Measurements from ENCODE around the gene OR10G2.
"Not testable (repeated sequence)": the region's sequence is repeated elsewhere in the genome, so short reads cannot be mapped to it uniquely, and the experiment has no call there.

Gene OR10G2, protein sequence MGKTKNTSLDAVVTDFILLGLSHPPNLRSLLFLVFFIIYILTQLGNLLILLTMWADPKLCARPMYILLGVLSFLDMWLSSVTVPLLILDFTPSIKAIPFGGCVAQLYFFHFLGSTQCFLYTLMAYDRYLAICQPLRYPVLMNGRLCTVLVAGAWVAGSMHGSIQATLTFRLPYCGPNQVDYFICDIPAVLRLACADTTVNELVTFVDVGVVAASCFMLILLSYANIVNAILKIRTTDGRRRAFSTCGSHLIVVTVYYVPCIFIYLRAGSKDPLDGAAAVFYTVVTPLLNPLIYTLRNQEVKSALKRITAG

DNA sequence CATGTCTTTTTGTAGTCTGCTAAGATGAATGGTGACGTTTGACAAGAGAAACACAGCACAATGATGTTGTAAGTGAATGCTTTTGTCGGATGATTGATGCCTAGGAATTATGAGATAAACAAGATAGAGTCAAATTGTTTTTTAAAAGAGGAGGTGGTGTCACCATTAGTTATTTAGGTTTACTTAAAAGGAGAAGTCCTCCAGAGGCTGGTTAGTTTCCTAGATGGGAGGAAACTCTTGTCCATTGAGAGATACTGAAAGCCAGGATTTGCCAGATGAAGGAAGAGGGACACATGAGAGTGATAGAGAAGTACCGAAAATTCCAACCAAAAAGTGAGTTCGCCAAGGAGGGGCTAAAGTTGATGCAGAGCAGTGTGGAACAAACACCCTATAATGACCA is at the start of gene OR10G2:
Gene OR10G2 (minus strand): TSS at position 101 of the 400 bp plus-strand sequence. CDS start 98 bp downstream, at position 3.
- no peak for DNase-seq (ENCODE audit: low spot score)

DNA sequence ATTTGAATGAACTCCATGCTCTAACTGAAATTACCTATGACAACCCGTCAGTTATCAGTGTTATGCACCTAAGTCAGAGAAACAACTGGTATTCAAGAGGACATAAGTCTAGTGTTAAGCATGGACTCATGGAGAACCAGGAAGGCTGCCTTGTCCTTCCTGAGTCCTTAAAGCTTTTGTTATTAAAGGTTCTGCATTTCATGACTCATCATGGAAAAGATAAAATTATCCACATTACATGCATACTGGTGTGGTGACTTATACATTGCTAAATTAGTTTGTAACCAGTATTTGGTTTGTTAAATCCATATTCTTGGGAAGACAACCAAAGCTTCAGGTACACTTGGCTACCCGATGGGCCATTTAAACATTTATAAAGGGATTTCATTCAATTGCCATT is 45.3 kb upstream of the OR10G2 start:
- DNase-seq (ENCODE audit: low spot score), result no peak

DNA sequence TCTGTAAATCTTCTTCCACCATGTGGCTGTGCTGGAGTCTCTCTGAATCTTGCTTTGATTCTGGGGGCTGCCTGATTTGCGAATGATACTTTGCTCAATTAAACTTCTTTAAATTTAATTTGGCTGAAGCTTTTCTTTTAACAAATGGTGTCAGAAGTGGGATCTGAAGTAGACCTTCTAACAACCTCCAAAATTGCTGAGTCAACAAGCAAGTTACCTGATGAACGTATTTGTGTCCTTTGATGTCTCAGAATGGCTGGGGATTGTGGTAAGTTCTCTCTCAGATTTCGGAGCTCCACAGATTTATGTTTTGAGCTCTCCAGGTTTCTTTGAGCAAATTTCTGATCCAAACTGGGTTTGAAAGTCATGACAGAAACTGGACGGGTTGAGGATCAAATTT is 40.8 kb upstream of the OR10G2 start:
- no peak for DNase-seq (ENCODE audit: low spot score)

DNA sequence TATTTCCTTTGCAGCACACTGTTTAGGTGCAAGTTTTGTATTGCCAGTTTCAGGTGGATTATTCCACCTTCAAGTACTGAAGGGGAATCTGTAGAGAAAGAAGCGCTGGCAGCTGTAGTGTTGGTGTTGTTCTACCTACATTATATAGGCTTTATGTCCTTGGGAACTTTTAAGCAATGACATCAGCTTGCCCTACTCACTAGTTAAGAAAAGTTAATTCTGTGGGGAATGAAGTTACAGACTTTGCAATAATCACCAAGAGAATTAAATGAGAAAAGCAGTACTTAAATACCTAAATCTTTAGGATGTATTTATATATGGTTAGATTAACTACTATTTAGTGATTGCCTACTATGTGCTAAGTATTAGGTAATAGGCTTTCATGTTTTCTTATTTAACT is 39.0 kb upstream of the OR10G2 start, which contains the start of gene OR4E1:
Gene OR4E1 (minus strand): TSS at position 101 of the 400 bp plus-strand sequence. CDS start 2,883 bp downstream, outside the sequence.
- no peak for DNase-seq (ENCODE audit: low spot score)

DNA sequence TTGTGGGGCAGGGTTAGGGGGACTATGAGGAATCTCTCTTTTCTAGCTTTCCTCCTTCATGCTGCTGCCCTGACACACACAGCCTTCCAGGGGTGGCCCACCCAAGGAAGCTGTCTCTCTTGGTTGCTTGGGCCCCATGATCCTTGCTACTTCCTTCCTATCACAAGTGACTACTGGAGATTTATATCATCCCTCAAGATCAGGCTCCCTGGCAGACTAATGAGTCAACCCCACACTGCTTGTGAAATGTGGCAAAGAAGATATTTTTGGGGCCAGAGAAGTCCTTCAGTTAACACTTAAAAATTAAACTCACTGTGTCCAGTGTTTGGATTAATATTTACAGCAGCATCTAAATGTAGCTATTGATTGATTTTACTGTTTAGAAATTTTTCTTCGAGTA is 37.4 kb upstream of the OR10G2 start:
- no peak for DNase-seq (ENCODE audit: low spot score)

DNA sequence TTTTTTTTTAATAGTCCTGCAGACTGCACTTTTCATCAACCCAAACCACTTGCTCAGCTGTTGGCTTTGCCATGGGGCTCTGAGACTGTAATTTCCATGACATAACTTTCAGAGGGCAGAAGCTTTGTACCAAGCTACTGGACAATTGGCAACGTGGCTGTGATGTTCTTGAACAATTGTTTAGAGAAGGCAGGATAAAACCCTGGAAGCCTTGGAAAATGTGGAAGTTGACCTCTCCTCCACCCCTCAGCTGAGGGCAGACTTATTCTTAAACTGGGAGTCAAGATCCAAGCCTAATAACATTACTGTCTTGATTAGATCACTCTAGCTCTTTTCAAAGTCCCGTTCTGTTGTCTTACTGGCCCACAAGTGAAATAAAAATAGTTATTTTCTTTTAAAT is 36.6 kb upstream of the OR10G2 start:
- no peak for DNase-seq (ENCODE audit: low spot score)

DNA sequence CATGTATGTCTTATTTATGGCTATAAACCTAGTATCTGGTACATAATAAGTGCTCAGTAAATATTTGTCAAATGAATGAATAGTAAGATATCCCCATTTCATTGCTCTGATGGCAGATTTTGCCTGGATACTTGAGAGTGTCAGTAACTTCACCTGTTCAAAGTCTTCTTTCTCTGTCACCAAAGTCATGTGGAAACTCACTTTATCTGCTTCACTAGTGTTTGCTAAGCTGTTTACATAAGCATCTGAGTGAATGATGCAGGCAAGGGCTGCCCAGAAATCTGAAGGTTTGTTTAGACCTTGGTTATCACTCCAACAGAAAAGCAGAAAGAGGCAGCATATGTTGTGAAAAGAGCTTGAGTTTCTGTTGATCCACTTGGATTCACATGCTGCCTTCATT is 34.5 kb upstream of the OR10G2 start:
- no peak for DNase-seq (ENCODE audit: low spot score)

DNA sequence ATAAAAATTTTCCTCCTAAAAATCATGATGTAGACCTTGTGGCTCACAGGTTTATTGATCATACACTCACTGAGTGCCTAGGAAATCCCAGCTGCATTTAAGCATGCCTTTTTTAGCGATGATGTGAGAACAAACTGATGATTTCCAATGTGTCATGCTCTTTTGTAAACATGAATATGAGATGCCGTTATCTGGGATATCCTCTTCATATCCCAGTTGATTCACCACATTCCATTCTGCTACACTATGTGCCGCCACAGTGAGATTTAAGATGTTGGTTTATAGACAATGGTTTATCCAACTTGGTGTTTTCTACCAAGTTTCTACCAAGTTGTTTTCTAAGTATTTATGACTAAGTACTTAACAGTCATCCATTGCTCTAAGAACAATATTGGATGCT is 33.6 kb upstream of the OR10G2 start:
- DNase-seq (ENCODE audit: low spot score), result no peak

DNA sequence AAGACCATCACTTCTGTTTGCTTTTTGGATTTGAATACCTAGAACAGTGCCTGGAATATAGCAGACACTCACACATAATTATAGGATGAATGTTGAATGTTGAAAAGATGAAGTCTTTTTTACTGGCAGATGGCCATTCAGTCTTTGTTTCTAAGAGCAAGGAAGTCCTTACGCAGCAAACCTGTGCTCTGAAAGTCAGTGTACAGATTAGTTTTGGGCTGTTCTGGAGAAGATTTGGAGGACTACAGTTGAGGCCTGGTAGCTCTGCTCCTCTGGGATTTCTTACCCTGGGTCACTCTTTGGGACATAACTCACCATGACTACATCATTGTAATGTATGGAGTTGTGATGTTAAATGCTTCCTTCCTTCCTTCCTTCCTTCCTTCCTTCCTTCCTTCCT is 22.2 kb upstream of the OR10G2 start:
- DNase-seq (ENCODE audit: low spot score), result no peak

DNA sequence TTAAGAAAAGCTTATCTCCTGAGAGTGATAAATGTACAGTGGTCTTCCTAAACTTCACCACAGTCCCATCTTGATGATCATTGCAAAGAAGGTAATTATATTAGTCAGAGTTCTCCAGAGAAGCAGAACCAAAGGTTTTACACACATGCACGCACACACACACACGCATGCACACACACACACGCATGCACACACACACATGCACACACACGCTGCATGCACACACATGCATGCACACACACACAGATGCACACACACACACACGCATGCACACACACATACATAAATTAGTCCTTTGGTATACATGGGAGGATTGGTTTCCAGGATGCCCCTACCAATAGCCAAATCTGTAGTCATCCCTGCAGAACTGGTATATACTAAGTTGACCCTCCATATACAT is 19.5 kb upstream of the OR10G2 start:
- DNase-seq (ENCODE audit: low spot score), result no peak

DNA sequence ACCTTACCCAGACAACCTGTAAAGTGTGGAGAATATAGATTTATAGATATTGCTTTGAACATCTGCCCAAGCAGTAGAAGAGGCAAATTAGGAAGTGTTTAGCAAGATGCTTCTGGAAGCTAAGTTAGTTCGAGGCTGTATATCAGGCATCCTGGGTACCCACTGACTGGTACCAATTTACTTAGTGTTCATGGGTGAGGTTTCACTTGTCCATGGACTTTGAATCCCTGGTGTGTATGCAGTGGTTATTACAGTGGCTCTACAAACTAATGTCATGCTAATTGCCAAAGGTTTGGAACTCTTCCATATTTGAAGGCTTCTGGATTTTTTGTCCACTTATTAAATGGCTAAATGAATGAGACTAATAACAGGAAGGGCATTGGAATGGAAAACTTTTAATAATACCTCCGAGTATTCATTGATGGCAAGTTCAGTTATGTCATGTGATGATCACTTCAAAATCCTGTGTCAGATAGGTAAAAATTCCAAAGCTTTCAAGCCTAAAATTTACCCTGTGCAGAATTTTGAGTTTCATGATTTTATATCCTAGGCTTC is 18.7 kb upstream of the OR10G2 start, which contains the start of gene OR4E2:
Gene OR4E2 (plus strand): TSS at position 505 of the 555 bp plus-strand sequence. CDS start 11,248 bp downstream, outside the sequence.
- no peak for DNase-seq (ENCODE audit: low spot score)

DNA sequence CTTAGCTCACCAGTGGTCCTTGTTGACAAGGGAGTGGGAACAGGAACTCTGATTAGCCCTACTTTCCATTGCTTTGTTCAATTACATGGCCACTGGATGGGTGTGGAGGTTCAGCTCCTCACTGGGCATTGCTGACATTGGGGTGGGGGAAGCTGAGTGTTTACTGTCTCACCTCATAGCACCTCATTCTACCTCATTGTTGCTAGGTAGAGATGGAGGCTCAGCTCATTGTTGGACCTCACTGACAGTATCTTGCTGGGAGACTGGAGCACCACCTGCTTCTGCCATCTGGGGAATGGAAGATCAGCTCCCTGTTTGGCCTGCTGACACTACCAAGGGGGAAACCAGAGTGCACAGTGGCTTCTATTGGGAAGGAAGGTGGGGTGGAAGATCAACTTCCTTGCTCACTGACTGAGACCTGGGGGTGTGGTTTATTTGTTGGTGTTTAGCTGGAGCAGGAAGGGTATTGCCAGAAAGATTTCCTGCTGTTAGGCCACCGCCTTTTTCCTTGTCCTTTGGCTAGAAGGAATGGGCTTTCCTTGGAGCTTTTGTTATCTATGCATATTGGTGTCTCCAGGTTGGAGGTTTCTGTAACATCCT is 17.6 kb upstream of the OR10G2 start:
- no peak for DNase-seq (ENCODE audit: low spot score)

DNA sequence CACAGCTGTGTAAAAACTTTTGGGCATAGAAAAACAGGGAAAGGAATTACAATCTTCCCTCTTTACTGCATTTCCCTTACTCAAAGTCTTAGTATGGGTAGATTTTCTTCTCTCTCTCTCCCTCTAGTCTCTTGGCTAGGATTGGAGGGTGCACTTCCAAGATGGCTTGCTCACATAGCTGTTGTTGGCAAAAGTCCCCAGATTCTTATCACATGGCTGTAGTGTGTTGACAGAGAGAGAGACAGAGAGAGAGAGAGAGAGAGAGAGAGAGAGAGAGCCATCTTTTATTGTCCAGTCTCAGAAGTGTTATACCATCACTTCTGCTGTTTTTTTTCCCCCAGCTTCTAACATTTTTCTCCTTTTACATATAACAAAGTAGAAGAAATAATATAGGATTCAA is 12.6 kb upstream of the OR10G2 start:
- DNase-seq (ENCODE audit: low spot score), result no peak

DNA sequence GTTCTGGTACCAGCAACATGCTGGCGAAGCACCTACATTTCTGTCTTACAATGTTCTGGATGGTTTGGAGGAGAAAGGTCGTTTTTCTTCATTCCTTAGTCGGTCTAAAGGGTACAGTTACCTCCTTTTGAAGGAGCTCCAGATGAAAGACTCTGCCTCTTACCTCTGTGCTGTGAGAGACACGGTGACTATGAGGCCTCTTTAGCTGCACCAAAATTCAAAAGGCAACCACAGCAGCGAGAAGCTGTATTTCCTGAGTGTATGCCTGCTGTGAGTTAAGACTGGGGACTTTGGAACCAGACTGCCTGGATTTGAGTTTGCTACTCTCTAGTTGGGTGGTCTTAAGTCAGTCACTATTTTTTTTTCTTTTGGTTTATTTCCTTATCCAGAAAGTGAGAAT is 8.7 kb upstream of the OR10G2 start:
- no peak for DNase-seq (ENCODE audit: low spot score)

DNA sequence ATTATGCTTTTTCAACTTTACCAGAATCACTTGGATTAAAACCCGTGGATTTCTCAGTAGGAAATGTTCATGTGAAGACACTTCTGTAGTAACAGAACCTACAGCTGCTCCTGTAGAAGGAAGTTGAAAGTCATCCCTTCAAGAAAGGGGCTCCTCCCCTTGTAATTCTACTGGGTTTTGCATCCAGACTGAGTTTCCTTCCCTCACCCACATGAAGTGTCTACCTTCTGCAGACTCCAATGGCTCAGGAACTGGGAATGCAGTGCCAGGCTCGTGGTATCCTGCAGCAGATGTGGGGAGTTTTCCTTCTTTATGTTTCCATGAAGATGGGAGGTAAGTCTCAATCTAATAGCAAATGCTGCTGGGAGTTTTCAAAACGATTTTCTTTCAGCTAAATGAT is 7.9 kb upstream of the OR10G2 start:
- DNase-seq (ENCODE audit: low spot score), result no peak

DNA sequence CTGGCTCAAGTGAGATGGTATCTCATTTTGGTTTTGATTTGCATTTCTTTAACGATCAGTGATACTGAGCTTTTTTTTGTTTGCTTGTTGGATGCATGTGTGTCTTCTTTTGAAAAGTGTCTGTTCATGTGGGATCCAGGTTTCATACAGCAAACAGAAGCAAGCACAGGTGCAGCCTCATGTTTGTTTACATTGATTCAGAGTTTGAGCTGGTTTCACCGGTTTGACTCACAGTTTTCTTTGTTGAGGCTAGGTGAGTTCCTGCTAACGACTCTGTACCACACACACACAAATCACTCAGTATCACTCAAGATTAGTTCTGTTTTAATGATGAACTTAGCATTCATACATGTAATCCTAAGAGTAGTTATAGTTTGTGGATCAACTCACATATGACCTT is 3.7 kb downstream of the OR10G2 start:
- DNase-seq (ENCODE audit: low spot score), result no peak

DNA sequence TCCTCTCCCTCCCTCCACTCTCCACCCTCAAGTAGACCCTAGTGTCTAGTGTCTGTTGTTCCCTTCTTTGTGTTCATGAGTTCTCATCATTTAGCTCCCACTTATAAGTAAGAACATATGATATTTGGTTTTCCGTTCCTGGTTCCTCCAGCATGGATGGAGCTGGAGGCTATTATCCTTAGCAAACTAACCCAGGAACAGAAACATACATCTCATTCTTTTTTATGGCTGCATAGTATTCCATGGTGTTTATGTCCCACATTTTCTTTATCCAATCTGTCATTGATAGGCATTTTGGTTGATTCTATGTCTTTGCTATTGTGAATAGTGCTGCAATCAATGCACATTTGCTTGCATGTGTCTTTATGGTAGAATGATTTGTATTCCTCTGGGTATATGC is 4.2 kb downstream of the OR10G2 start:
- DNase-seq (ENCODE audit: low spot score), result not testable (repeated sequence)

DNA sequence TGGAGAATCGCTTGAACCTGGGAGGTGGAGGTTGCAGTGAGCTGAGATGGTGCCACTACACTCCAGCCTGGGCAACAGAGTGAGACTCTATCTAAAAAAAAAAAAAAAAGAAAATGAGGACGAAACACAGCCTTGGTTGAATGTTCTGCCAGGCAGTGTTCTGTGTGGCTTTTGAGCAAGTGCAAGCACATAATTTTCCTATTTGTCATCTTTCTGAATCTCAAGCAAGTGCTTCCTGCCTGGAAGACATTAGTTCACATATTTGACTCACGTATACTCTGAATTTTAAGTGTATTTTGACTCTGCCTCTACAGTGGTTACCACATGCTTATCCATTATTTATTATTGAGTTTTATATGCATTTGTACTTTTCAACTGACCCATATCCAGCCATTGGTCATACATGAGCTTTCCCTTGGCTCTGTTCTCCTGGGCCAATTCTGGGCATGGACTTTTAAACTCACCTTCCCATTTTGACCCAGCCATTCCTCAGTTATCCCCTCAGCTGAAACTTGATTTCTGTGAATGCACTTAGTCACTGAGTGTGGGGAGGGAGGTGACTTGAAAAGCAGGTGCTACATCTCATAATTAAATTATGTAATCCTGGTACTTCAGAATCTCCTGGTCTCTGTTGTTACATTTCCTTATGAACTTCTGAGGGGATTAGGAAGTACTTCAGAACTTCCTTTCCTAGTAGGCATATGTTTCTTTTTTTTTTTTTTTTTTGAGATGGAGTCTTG is 8.1 kb downstream of the OR10G2 start:
- no peak for DNase-seq (ENCODE audit: low spot score)

DNA sequence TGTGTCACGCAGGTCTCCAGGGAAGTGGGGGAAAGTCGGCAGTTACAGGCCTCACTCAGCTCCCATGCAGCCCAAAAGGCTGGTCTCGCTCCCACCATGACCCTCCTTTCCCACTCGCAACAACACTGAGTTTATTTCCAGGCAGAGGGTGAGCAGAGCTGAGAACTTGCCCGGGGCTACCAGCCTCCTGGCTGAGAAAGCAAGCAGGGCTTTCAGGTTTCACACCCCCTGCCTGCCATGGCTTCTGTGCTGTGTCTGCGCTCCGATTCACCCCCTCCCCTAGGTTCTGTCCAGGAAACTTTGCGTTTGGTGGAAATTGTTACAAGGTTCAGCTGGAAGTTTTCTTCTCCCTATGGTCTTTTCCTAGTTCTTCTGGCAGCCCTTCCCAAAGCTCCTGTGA is 17.1 kb downstream of the OR10G2 start:
- peak; percentile 48 for DNase-seq (ENCODE audit: low spot score)

DNA sequence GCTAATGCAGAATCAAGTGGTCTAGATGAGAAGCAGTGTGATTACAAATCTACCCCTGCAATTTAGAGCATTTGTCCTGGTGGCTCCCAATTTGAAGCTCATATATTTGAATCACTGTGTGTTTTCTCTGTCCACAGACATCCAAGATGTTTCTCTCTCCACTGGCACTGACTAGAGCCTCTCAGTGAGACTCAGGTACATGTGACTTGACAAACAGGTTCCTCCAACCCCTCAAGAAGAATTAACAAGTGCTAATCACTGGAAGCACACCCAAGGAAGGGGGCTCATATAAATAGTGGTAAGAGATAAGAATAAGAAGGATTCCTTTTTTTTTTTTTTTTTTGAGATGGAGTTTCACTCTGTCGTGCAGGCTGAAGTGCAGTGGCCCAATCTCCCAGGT is 20.5 kb downstream of the OR10G2 start:
- DNase-seq (ENCODE audit: low spot score), result no peak

DNA sequence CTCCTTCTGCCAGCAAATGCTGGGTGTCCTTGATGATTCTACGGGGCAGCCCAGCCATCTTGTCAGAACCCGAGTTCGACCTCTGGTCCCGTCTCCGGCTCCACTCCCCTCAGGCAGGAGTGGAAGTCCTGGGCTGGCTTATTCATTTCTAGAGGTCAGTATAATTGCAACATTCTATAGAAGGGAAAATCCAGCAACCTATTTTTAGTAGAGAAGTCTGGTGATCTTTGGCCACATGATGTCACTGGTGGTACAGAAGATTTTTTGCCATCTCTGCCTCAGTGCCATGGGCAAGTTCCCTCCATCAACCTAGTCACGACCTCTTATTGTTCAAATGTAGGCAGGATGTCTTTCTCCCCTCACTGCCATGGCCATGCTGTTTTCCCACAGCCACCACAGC is 22.4 kb downstream of the OR10G2 start:
- no peak for DNase-seq (ENCODE audit: low spot score)

DNA sequence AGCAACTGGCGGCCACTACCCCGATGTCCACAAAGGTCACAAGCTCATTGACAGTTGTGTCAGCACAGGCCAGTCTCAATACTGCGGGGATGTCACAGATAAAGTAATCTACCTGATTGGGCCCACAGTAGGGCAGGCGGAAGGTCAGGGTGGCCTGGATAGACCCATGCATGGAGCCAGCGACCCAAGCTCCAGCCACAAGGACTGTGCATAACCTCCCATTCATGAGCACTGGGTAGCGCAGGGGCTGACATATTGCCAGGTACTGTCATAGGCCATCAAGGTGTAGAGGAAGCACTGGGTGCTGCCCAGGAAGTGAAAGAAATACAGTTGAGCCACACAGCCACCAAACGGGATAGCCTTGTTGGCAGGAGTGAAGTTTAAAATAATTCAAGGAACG is 32.6 kb downstream of the OR10G2 start:
- DNase-seq (ENCODE audit: low spot score), result not testable (repeated sequence)

DNA sequence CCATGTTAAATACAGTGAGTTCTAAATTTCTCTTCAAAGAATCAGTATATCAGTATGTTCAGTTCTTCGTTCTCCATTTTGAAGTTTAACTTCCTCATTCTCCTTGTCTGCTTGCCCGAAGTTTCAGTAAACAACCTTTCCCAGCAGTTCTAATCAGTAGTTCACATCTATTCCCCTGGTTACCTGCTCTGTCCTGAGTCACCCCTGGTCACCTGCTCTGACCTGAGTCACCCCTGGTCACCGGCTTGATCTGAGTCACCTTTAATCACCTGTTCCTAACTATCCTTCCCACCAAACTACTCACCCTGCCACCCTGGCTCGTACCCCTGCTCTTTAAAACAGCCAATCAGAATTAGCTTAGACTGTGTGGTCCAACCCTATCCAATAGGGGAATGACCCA is 45.4 kb downstream of the OR10G2 start:
- DNase-seq (ENCODE audit: low spot score), result no peak

All from ecto neural progenitor cell (in vitro differentiated cells).